ENCODE data around the gene APEH.

- no peak for TF ChIP-seq EZH2 (IDR thresholded peaks at IDR 0.05)
- no peak for TF ChIP-seq FOXP2 (optimal IDR thresholded peaks at IDR 0.05; ENCODE audit: control extremely low read depth, extremely low read length, insufficient read depth)
- TF ChIP-seq POLR2AphosphoS5 (IDR thresholded peaks at IDR 0.05; ENCODE audit: borderline replicate concordance, low read depth, low read length) = no peak
Measured at GRCh38 chr3:49662021-49662420, 12.1 kb upstream of the APEH start.

Data from SK-N-MC (cell line).